Measurements from ENCODE around the gene UBXN2A.

Gene UBXN2A

DNA sequence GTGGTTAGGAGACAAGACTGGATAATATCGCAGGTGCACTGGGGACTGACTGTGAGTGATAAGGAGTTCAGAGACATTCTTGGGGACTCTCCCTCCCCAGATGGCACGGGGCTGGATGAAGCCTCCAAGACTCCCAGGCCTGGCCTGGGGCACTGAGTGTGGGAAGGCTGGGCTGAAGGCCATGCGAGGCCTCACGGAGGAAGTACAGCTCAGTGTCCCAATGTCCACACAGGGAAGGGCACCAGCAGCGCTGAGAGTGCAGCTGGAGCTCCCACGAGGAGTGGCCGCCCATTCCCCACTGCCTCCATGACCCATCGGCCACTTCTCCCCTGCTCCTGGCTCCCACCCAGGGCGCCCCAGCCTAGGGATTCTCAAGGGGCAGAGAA, 76.1 kb downstream of the UBXN2A start:
- H3K27ac ChIP-seq (replicated peaks), result no peak overlapping the region
- no peak for DNase-seq (ENCODE audit: low read depth in 1 of 2, low spot score in 1 of 2)
- no peak for TF ChIP-seq GABPA (IDR thresholded peaks at IDR 0.05; ENCODE audit: low read depth)

DNA sequence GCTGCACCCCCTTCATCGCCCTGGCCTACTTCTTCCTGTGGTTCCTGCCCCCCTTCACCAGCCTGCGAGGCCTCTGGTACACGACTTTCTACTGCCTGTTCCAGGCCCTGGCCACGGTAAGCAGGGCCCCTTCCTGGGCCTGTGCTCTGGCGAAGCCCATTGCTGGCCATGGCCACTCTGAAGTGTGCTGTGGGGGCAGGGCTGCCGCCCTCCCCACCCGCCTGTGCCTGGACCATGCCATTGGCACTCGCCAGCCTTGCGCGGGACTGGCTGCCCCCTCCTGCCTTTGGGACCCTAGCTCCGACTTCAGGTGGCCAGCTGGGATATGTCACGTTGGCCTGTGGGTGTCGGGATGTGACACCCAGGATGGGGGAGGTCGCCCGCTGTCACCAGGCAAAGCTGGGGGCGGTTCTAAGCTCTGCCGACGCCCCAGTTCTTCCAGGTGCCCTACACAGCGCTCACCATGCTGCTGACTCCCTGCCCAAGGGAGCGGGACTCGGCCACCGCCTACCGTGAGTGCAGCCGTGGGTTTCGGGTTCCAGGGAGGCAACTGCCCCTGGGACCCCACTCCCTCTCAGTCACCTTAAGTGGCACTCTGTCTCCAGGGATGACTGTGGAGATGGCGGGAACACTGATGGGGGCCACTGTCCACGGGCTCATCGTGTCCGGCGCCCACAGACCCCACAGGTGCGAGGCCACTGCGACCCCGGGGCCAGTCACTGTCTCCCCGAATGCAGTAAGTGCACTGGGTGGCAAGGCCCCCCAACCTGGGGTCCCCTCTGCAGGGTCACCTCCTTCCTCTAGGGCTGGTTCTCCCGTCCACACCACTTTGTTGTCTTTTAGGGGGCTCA, 76.8 kb downstream of the UBXN2A start:
- no peak for TF ChIP-seq REST (IDR thresholded peaks at IDR 0.05; ENCODE audit: insufficient replicate concordance, low read depth)
- no peak for TF ChIP-seq SPI1 (IDR thresholded peaks at IDR 0.05; ENCODE audit: borderline replicate concordance, low read depth)
- no peak for TF ChIP-seq CTCF (IDR thresholded peaks at IDR 0.05; ENCODE audit: insufficient read depth, low read length)
- TF ChIP-seq POLR2AphosphoS5 (IDR thresholded peaks at IDR 0.05; ENCODE audit: low read depth), result no peak
- no peak for TF ChIP-seq GABPA (IDR thresholded peaks at IDR 0.05; ENCODE audit: low read depth)
- Histone ChIP-seq H3K27me3 (ENCODE audit: insufficient read depth, poor library complexity, severe bottlenecking) (peaks cover 10% of the 10 kb centered on the region), H3K4me3 (replicated peaks; ENCODE audit: insufficient read depth, low read length) (no peak overlapping the region), H3K27ac (replicated peaks) (no peak overlapping the region)
- no peak for DNase-seq (ENCODE audit: low read depth in 1 of 2, low spot score in 1 of 2)

More for the DNA sequence above, 76.1 kb downstream of the UBXN2A start:
- Histone ChIP-seq H3K27me3 (ENCODE audit: insufficient read depth, poor library complexity, severe bottlenecking) (peaks cover 15% of the 10 kb centered on the region), H3K4me3 (replicated peaks; ENCODE audit: insufficient read depth, low read length) (no peak overlapping the region)

DNA sequence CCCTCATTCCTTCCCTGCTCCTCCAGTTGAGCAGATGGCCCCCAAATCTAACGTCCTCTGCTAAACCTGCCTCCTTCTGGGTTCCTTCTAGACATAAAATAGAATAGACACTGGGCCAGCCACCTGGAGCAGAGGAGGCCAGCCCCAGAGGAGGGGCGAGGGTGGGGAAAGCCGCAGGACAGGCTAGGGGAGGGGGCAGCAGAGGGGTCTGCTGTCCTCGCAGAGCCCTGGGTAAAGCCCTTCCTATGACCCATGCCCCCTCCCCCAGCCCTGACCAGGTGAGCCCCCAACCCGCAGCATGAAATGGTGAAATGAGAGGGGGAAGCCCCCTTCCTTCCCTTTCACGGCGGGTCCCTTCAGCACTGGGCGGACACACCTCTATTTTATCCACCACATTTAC, 77.4 kb downstream of the UBXN2A start:
- TF ChIP-seq REST (IDR thresholded peaks at IDR 0.05; ENCODE audit: insufficient replicate concordance, low read depth) (no peak), GABPA (IDR thresholded peaks at IDR 0.05; ENCODE audit: low read depth) (no peak), CTCF (IDR thresholded peaks at IDR 0.05; ENCODE audit: insufficient read depth, low read length) (no peak), SPI1 (IDR thresholded peaks at IDR 0.05; ENCODE audit: borderline replicate concordance, low read depth) (no peak), POLR2AphosphoS5 (IDR thresholded peaks at IDR 0.05; ENCODE audit: low read depth) (no peak)
- no peak for DNase-seq (ENCODE audit: low read depth in 1 of 2, low spot score in 1 of 2)
- Histone ChIP-seq H3K4me3 (replicated peaks; ENCODE audit: insufficient read depth, low read length) (no peak overlapping the region), H3K27ac (replicated peaks) (no peak overlapping the region), H3K27me3 (ENCODE audit: insufficient read depth, poor library complexity, severe bottlenecking) (peaks cover 6% of the 10 kb centered on the region)

DNA sequence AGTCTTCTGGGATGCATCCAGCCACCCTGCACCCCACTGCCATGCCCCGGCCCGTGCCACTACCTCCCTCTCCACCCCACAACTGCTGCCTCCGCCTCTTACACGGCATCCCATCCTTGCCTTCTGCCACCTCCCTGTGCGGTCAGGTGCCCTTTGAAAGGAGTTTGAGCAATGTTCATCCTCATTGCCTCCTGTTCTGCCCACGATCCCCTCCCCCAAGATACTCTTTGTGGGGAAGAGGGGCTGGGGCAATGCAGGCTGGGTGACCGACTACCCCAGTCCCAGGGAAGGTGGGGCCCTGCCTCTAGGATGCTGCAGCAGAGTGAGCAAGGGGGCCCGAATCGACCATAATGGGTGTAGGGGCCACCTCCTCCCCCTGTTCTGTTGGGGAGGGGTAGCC, 78.0 kb downstream of the UBXN2A start:
- TF ChIP-seq CTCF (IDR thresholded peaks at IDR 0.05; ENCODE audit: insufficient read depth, low read length) (no peak), POLR2AphosphoS5 (IDR thresholded peaks at IDR 0.05; ENCODE audit: low read depth) (no peak), SPI1 (IDR thresholded peaks at IDR 0.05; ENCODE audit: borderline replicate concordance, low read depth) (no peak), GABPA (IDR thresholded peaks at IDR 0.05; ENCODE audit: low read depth) (no peak), REST (IDR thresholded peaks at IDR 0.05; ENCODE audit: insufficient replicate concordance, low read depth) (no peak)
- Histone ChIP-seq H3K27me3 (ENCODE audit: insufficient read depth, poor library complexity, severe bottlenecking) (peaks cover under 1% of the 10 kb centered on the region), H3K4me3 (replicated peaks; ENCODE audit: insufficient read depth, low read length) (no peak overlapping the region), H3K27ac (replicated peaks) (no peak overlapping the region)
- no peak for DNase-seq (ENCODE audit: low read depth in 1 of 2, low spot score in 1 of 2)
